Measurements from ENCODE around the gene DNAH14. TPM values are rescaled to one million over a fixed set of nuclear protein-coding genes. Genes with fewer than 3 reads are reported as not detected.

Gene DNAH14
- total and polyA plus RNA-seq, 12 donors = 7.6 to 25.3 (median 16.5) TPM

GRCh38 chr1:225418059-225418458 is 488.6 kb downstream of the DNAH14 start:
- Histone ChIP-seq H3K27ac (no peak overlapping the region), H3K4me1 (replicated peaks in 1 of 2) (peaks cover 0 to 3% of the 10 kb centered on the region in 2 donors), H3K4me3 (no peak overlapping the region), H3K9me3 (replicated peaks in 1 of 3) (no peaks in the 10 kb centered on the region), H3K27me3 (no peaks in the 10 kb centered on the region), H3K36me3 (replicated peaks in 1 of 2) (peaks cover 0 to 27% of the 10 kb centered on the region in 2 donors)
- DNase-seq = no peak
- intact Hi-C loops (cut with DNase I) = no loop called here
- 86 to 92% (median 90%) methylated on average over 2 of the region's 2 CpGs for WGBS, 4 donors
- TF ChIP-seq POLR2A (IDR thresholded peaks at IDR 0.05) (no peak), CTCF (IDR thresholded peaks at IDR 0.05) (no peak)

- H3K27ac ChIP-seq = no peak overlapping the region
- no peaks in the 10 kb centered on the region for H3K9me3 ChIP-seq (replicated peaks in 1 of 3)
- H3K27me3 ChIP-seq = no peaks in the 10 kb centered on the region
- intact Hi-C loops (cut with DNase I) = no loop called here
- TF ChIP-seq POLR2A (IDR thresholded peaks at IDR 0.05) (no peak), CTCF (IDR thresholded peaks at IDR 0.05) (no peak)
- DNase-seq = no peak
- peaks cover 0 to 23% of the 10 kb centered on the region in 2 donors for H3K36me3 ChIP-seq (replicated peaks in 1 of 2)
- H3K4me1 ChIP-seq (replicated peaks in 1 of 2) = peaks cover 0 to 5% of the 10 kb centered on the region in 2 donors
- WGBS, 4 donors = 96 to 99% (median 97%) methylated on average over 4 of the region's 4 CpGs
- H3K4me3 ChIP-seq = no peak overlapping the region
Observed at GRCh38 chr1:225418598-225418997, 489.1 kb downstream of the DNAH14 start.

- TF ChIP-seq POLR2A (IDR thresholded peaks at IDR 0.05) (no peak), CTCF (IDR thresholded peaks at IDR 0.05) (no peak)
- 68 to 79% (median 71%) methylated on average over 14 of the region's 14 CpGs for WGBS, 4 donors
- intact Hi-C loops (cut with DNase I) = no loop called here
- Histone ChIP-seq H3K4me1 (replicated peaks in 1 of 2) (peaks cover 0 to 33% of the 10 kb centered on the region in 2 donors), H3K36me3 (replicated peaks in 1 of 2) (peaks cover 0 to 16% of the 10 kb centered on the region in 2 donors), H3K9me3 (replicated peaks in 1 of 3) (no peaks in the 10 kb centered on the region), H3K27ac (no peak overlapping the region), H3K27me3 (no peaks in the 10 kb centered on the region), H3K4me3 (no peak overlapping the region)
- no peak for DNase-seq
Observed at GRCh38 chr1:225422031-225422605, 492.6 kb downstream of the DNAH14 start.

- TF ChIP-seq CTCF (IDR thresholded peaks at IDR 0.05) = no peak
- no peak for TF ChIP-seq POLR2A (IDR thresholded peaks at IDR 0.05)
- no peak for DNase-seq
- 75 to 81% (median 79%) methylated on average over 7 of the region's 7 CpGs for WGBS, 4 donors
- no peaks in the 10 kb centered on the region for H3K9me3 ChIP-seq (replicated peaks in 1 of 3)
- peaks cover 0 to 16% of the 10 kb centered on the region in 2 donors for H3K36me3 ChIP-seq (replicated peaks in 1 of 2)
- H3K4me3 ChIP-seq = no peak overlapping the region
- no peak overlapping the region for H3K27ac ChIP-seq
- no peaks in the 10 kb centered on the region for H3K27me3 ChIP-seq
- peaks cover 0 to 33% of the 10 kb centered on the region in 2 donors for H3K4me1 ChIP-seq (replicated peaks in 1 of 2)
- intact Hi-C loops (cut with DNase I) = no loop called here
Observed at GRCh38 chr1:225422795-225423517, 493.5 kb downstream of the DNAH14 start.

All from adrenal gland (tissue), 12 donors.